ENCODE measurements around the gene SPATA4.

Gene SPATA4

GRCh38 chr4:176186671-176187395 lies 8.6 kb downstream of the SPATA4 start:
- in situ Hi-C loops (cut with HindIII; ENCODE audit: low pct_unique_long_range_greater_than_20kb, low sequenced_read_pairs), result no loop called here
- no peak for DNase-seq (ENCODE audit: low read depth in 1 of 2, low spot score in 1 of 2)
- TF ChIP-seq JUND (IDR thresholded peaks at IDR 0.05; ENCODE audit: low read depth), result no peak

DNA sequence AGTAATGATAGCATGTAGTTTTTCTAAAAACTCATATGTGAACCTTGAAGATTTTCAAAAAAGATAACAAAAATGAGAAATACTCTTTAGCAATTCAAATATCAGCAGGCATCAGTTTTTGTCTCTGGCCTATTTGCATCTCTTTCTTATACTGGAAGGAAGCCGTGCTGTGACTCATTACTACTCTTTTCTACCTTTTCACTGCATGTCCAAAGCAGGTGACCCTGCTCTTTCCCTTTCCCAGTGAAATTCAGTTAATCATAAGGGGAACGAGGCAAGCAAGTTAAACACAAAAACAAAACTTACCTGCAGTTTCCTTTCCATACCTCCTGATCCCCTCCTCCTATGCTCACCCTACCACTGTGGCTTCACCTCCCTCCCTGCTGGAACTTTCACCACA lies 9.3 kb downstream of the SPATA4 start:
- in situ Hi-C loops (cut with HindIII; ENCODE audit: low pct_unique_long_range_greater_than_20kb, low sequenced_read_pairs), result no loop called here
- DNase-seq (ENCODE audit: low read depth in 1 of 2, low spot score in 1 of 2), result no peak
- TF ChIP-seq JUND (IDR thresholded peaks at IDR 0.05; ENCODE audit: low read depth), result no peak

DNA sequence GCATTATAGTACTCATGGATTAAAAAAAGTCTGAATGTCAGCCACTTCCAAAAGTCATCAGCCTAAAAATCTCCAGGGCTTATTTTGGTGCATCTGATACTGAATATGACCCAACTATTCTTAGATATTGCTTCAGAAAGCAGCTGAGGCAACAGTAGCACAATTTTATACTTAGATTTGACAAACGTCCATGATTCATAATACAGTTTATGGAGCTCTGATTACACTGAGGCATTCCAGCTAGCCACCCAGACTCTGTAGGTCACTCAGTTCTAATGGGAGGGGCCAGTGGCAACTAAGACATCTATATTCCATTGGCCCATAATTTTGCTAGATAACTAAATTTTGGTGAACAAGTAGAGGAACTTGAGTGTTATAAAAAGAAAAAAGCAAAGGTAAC lies 10.3 kb downstream of the SPATA4 start:
- no peak for TF ChIP-seq JUND (IDR thresholded peaks at IDR 0.05; ENCODE audit: low read depth)
- in situ Hi-C loops (cut with HindIII; ENCODE audit: low pct_unique_long_range_greater_than_20kb, low sequenced_read_pairs), result no loop called here
- no peak for DNase-seq (ENCODE audit: low read depth in 1 of 2, low spot score in 1 of 2)

DNA sequence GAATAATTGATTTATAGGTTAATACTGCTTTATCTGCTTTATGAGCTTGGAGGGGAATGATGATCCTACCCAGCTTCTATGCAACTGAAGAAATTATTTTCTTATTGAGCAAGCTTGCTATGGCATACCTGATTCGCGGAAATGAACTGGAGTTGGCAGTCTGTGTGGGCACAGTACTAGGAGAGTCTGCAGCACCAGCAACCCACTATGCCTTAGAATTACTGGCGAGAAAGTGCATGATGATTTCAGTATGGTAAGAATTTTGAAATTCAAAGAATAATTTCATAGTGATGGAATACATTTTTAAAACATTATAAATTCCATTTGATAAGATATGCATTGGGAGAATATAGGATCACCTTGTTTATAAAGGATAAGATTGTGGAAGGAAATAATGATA lies 32.3 kb downstream of the SPATA4 start:
- in situ Hi-C loops (cut with HindIII; ENCODE audit: low pct_unique_long_range_greater_than_20kb, low sequenced_read_pairs), result no loop called here
- no peak for DNase-seq (ENCODE audit: low read depth in 1 of 2, low spot score in 1 of 2)
- TF ChIP-seq JUND (IDR thresholded peaks at IDR 0.05; ENCODE audit: low read depth), result no peak

DNA sequence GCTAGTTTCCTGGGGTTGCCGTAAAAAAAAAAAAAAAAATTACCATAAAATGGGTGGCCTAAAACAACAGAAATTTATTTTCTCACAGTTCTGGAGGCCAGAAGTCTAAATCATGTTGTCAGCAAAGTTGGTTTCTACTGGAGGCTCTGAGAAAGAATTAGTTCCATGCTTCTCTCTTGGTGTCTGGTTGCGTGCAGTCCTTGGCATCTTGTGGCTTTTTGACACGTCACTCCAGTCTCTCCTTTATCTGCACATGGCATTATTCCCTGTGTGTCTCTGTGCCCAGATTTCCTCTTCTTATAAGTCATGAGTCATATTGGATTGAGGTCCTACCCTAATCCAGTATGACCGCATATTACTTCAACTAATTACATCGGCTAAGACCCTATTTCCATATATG lies 38.7 kb downstream of the SPATA4 start:
- DNase-seq (ENCODE audit: low read depth in 1 of 2, low spot score in 1 of 2), result no peak
- TF ChIP-seq JUND (IDR thresholded peaks at IDR 0.05; ENCODE audit: low read depth), result no peak
- in situ Hi-C loops (cut with HindIII; ENCODE audit: low pct_unique_long_range_greater_than_20kb, low sequenced_read_pairs), result no loop called here

- in situ Hi-C loops (cut with HindIII; ENCODE audit: low pct_unique_long_range_greater_than_20kb, low sequenced_read_pairs), result no loop called here
- TF ChIP-seq JUND (IDR thresholded peaks at IDR 0.05; ENCODE audit: low read depth), result no peak
- DNase-seq (ENCODE audit: low read depth in 1 of 2, low spot score in 1 of 2), result no peak
Measured at GRCh38 chr4:176153124-176153523, 42.3 kb downstream of the SPATA4 start.

DNA sequence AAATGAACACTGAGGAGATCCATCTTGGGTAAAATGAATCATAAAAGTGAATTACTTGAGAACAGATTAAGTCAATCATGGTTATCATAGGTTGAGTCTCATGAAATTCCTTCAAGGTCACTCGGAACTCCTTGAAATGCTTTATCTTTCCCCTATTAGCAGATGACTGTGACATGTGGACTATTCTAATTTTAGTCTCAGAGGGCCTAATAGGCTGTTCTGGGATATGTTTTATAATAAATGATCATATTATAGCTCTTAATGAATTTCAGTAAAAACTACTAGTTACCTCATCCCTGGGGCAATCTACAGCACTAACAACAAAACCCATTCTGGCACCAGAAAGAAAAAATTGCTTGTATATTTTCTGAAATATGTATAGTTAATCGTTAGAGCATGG lies 44.7 kb downstream of the SPATA4 start:
- no peak for DNase-seq (ENCODE audit: low read depth in 1 of 2, low spot score in 1 of 2)
- no peak for TF ChIP-seq JUND (IDR thresholded peaks at IDR 0.05; ENCODE audit: low read depth)
- in situ Hi-C loops (cut with HindIII; ENCODE audit: low pct_unique_long_range_greater_than_20kb, low sequenced_read_pairs), result no loop called here

DNA sequence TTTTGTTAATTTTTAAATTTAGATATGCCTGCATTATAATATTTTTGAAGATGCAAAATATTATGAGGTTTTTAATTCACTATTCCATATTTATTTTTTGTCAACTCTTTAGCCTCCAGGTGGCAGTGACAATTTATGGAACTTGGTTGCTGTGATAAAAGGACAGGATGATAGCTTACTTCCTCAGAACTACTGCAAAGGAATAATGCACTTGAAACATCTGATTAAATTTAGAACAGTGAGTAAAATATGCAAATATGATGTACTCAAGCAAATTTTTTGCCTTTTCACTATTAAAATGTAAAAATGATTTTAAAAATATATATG lies 45.1 kb downstream of the SPATA4 start:
- peak; percentile 1 to 48 for DNase-seq (ENCODE audit: low read depth in 1 of 2, low spot score in 1 of 2)
- TF ChIP-seq JUND (IDR thresholded peaks at IDR 0.05; ENCODE audit: low read depth), result no peak
- in situ Hi-C loops (cut with HindIII; ENCODE audit: low pct_unique_long_range_greater_than_20kb, low sequenced_read_pairs), result no loop called here

DNA sequence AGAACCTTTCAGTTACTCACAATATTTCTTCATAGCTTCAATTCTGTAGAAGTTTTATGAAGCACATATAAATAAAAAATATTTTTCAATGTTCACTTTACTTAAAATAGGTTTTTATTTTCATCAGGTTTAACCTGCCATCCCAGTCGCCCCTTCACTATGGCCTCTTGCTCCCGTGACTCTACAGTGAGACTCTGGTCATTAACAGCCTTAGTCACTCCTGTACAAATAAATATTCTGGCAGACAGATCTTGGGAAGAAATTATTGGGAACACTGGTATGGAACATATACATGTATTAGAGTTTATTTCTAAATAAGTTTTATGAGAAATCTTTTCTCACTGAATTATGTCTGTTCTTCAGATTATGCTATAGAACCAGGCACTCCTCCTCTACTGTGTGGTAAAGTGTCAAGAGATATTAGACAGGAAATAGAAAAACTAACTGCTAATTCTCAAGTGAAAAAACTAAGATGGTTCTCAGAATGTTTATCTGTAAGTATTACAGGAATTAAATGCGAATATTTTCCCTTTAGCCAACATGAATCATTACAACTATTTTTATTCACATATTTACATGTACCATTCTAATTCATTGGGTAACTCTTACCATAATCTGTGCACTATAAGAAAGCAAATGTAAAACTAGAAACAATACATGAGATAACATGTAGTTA lies 45.6 kb downstream of the SPATA4 start:
- in situ Hi-C loops (cut with HindIII; ENCODE audit: low pct_unique_long_range_greater_than_20kb, low sequenced_read_pairs), result no loop called here

GRCh38 chr4:176142253-176142652 lies 53.1 kb downstream of the SPATA4 start:
- TF ChIP-seq JUND (IDR thresholded peaks at IDR 0.05; ENCODE audit: low read depth), result no peak
- no peak for DNase-seq (ENCODE audit: low read depth in 1 of 2, low spot score in 1 of 2)
- in situ Hi-C loops (cut with HindIII; ENCODE audit: low pct_unique_long_range_greater_than_20kb, low sequenced_read_pairs), result no loop called here

More for the DNA sequence above, 45.6 kb downstream of the SPATA4 start:
- no peak for DNase-seq (ENCODE audit: low read depth in 1 of 2, low spot score in 1 of 2)
- no peak for TF ChIP-seq JUND (IDR thresholded peaks at IDR 0.05; ENCODE audit: low read depth)

DNA sequence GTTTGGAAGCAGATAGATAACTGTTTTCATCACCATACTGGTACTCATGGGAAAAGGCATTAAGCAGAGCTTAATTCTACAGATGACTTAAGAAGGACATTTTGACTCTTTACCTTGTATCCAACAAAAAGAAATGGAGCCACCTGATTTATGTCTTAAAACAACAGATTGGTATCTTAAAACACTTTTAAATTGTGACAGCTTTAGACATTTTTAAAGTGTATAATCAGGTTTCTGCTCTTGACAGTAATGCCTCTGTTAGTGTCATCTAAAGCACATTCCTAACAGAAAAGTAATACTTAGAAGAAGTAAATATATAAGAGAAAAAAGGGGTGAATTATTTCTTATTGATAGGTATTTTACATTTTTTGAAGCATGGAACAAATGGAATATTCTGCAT lies 55.9 kb downstream of the SPATA4 start:
- in situ Hi-C loops (cut with HindIII; ENCODE audit: low pct_unique_long_range_greater_than_20kb, low sequenced_read_pairs), result no loop called here
- TF ChIP-seq JUND (IDR thresholded peaks at IDR 0.05; ENCODE audit: low read depth), result no peak
- DNase-seq (ENCODE audit: low read depth in 1 of 2, low spot score in 1 of 2), result no peak

- no peak for DNase-seq (ENCODE audit: low read depth in 1 of 2, low spot score in 1 of 2)
- no peak for TF ChIP-seq JUND (IDR thresholded peaks at IDR 0.05; ENCODE audit: low read depth)
- in situ Hi-C loops (cut with HindIII; ENCODE audit: low pct_unique_long_range_greater_than_20kb, low sequenced_read_pairs), result no loop called here
Measured at GRCh38 chr4:176137631-176138030, 57.8 kb downstream of the SPATA4 start.

DNA sequence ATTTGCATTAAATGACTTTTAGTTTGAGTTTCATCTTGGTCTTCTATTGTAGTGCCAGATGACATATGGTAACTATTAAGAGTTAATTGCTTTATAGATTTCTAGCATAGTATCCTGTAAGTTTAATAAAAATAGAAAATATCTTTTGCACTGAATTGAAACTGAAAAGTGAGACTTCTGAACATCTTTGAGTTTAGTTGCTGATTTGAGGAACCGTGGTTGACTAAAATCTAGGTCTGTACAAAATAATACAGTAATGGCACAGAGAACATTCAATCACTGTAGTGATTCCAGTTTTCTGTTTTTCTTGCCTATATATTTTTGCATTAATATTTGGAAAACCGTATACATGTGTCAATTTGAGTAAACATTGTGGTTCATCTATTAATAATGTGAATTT lies 60.7 kb downstream of the SPATA4 start:
- no peak for DNase-seq (ENCODE audit: low read depth in 1 of 2, low spot score in 1 of 2)
- TF ChIP-seq JUND (IDR thresholded peaks at IDR 0.05; ENCODE audit: low read depth), result no peak
- in situ Hi-C loops (cut with HindIII; ENCODE audit: low pct_unique_long_range_greater_than_20kb, low sequenced_read_pairs), result no loop called here
